K562 (cell line): ENCODE data around the gene STIL. TPM values are rescaled to one million over a fixed set of nuclear protein-coding genes. Genes with fewer than 3 reads are reported as not detected.
A peak's percentile ranks its signal among the peaks of the same experiment; 100 is the strongest.

Experiments
- ATF3 ChIP-seq, 2 experiments: fragments of 450-650 bp in 1 of 2; sonication (generic) in 1 of 2; formaldehyde crosslinking in 1 of 2; IDR thresholded peaks in 1 of 2; conservative IDR thresholded peaks in 1 of 2; 2 replicates each; pipeline versions ENCODE4 v1.6.1 to v1.8.1; 2016 to 2023; ENCODE audit warnings: mild to moderate bottlenecking in 2 of 2, moderate library complexity in 2 of 2, inconsistent platforms in 1 of 2, missing genetic modification reagents in 1 of 2
- CSDE1 ChIP-seq, 2 experiments: fragments of 450-650 bp; IDR thresholded peaks; 2 replicates each; pipeline ENCODE4 v1.6.1; 2016; ENCODE audit warnings: mild to moderate bottlenecking in 1 of 2
- ETS2 ChIP-seq: IDR thresholded peaks from 2 replicates; pipeline ENCODE4 v1.6.1; 2016; ENCODE audit warnings: borderline replicate concordance, missing genetic modification characterization, mild to moderate bottlenecking, moderate library complexity, missing compliant biosample characterization; ENCODE audit not compliant: poor library complexity, severe bottlenecking
- ETV1 ChIP-seq: fragments of 450-650 bp; conservative IDR thresholded peaks from 2 replicates; pipeline ENCODE4 v1.6.1; 2016; ENCODE audit warnings: missing genetic modification characterization, control low read depth, low read depth, missing compliant biosample characterization
- FOXK2 ChIP-seq, 2 experiments: fragments of 450-650 bp; IDR thresholded peaks in 1 of 2; conservative IDR thresholded peaks in 1 of 2; 2 replicates each; pipeline ENCODE4 v1.6.1; 2016; ENCODE audit warnings: low read depth in 2 of 2, mild to moderate bottlenecking in 1 of 2
- HDGF ChIP-seq: fragments of 450-650 bp; IDR thresholded peaks from 2 replicates; pipeline ENCODE4 v1.6.1; 2016
- MEF2A ChIP-seq: IDR thresholded peaks from 2 replicates; pipeline ENCODE4 v1.6.1; 2011; ENCODE audit warnings: low read depth, mild to moderate bottlenecking, low read length, moderate library complexity; ENCODE audit not compliant: control insufficient read depth
- SRSF7 ChIP-seq: fragments of 200-400 bp; formaldehyde crosslinking; optimal IDR thresholded peaks from 2 replicates; pipeline ENCODE3; 2017; ENCODE audit warnings: mild to moderate bottlenecking, low read depth, low read length
- TCF7L2 ChIP-seq: fragments of 150-350 bp; IDR thresholded peaks from 2 replicates; pipeline ENCODE4 v1.6.1; 2016; ENCODE audit warnings: low read depth, mild to moderate bottlenecking, low read length, moderate library complexity
- TEAD1 ChIP-seq, 2 experiments: fragments of 450-650 bp in 1 of 2; sonication (generic) in 1 of 2; formaldehyde crosslinking; IDR thresholded peaks; 2 replicates each; pipeline versions ENCODE4 v1.4.0 to v1.8.0; 2020 to 2022; ENCODE audit warnings: mild to moderate bottlenecking in 2 of 2, missing genetic modification reagents in 1 of 2
- TOE1 ChIP-seq, 2 experiments: fragments of 450-650 bp in 1 of 2; sonication (generic) in 1 of 2; formaldehyde crosslinking in 1 of 2; IDR thresholded peaks; 2 replicates each; pipeline versions ENCODE4 v1.7.1 to v1.8.0; 2016 to 2022; ENCODE audit warnings: borderline replicate concordance in 2 of 2, mild to moderate bottlenecking in 2 of 2, antibody characterized with exemption in 1 of 2, inconsistent platforms in 1 of 2, low read depth in 1 of 2, missing genetic modification reagents in 1 of 2, moderate library complexity in 1 of 2
- ZNF124 ChIP-seq: sonication (generic); formaldehyde crosslinking; IDR thresholded peaks from 2 replicates; pipeline ENCODE4 v1.8.1; 2022; ENCODE audit warnings: missing genetic modification reagents
- ZNF143 ChIP-seq: sonication (generic); formaldehyde crosslinking; IDR thresholded peaks from 2 replicates; pipeline ENCODE4 v1.9.0; 2022; ENCODE audit warnings: mild to moderate bottlenecking, missing genetic modification reagents
- ZNF780A ChIP-seq: fragments of 250-450 bp; sonication (Bioruptor Pico); IDR thresholded peaks from 2 replicates; pipeline ENCODE4 v1.5.0; 2021; ENCODE audit warnings: mild to moderate bottlenecking
- polyA plus RNA-seq, 8 experiments: library from polyadenylated mRNA; depleted of rRNA in 4 of 8; stranded (reverse) in 5 of 8; unstranded in 3 of 8; fragments of >200 nt; fragmentation: Nextera tagmentation in 2 of 8; fragmentation: Illumina TruSeq in 1 of 8; extraction: Ambion mirVana in 2 of 8; extraction: Trizol in 1 of 8; gene quantifications; 2 replicates each; pipeline versions ENCODE4 v1.2.1 to v1.2.3, GENCODE V29; 2011 to 2014; ENCODE audit warnings: inconsistent platforms in 1 of 8, missing spikeins in 1 of 8
- total RNA-seq, 7 experiments: library from RNA; depleted of rRNA in 6 of 7; stranded (reverse); fragments of >200 nt in 6 of 7; fragmentation: Illumina TruSeq in 2 of 7; extraction: Trizol in 2 of 7; gene quantifications; 2 replicates each; pipeline versions ENCODE4 v1.2.1 to v1.2.3, GENCODE V29; 2011 to 2021; ENCODE audit warnings: low replicate concordance in 1 of 7
- TF ChIP-seq, protein P1 (sequence below): sonication (generic); formaldehyde crosslinking; IDR thresholded peaks from 2 replicates; pipeline ENCODE4 v1.8.0; 2023; ENCODE audit warnings: missing genetic modification reagents, mild to moderate bottlenecking, borderline replicate concordance

The STIL gene
- total and polyA plus RNA-seq, 9 of the 15 experiments (the other 6 are each of a cell fraction or from before 2014, with no cell fraction given), result 10.5 to 77.4 (median 39.6) TPM

GRCh38 chr1:47241114-47242113 lies 72.5 kb downstream of the STIL start (continued):
- TF ChIP-seq TOE1 (IDR thresholded peaks at IDR 0.05; ENCODE audit: borderline replicate concordance), result no peak
- no peak for TF ChIP-seq TOE1 (CRISPR knock-in tag; IDR thresholded peaks at IDR 0.05; ENCODE audit: borderline replicate concordance, low read depth)
- no peak for TF ChIP-seq MEF2A
- TF ChIP-seq ZNF780A (CRISPR knock-in tag), result no peak
- TF ChIP-seq ZNF143, result no peak
- TF ChIP-seq FOXK2 (conservative IDR thresholded peaks at IDR 0.05 in 1 of 2, IDR thresholded peaks at IDR 0.05 in 1 of 2; ENCODE audit: low read depth in 2 of 2), result no peak
- TF ChIP-seq ETS2, result no peak
- TF ChIP-seq TCF7L2, result no peak
- no peak for TF ChIP-seq ZNF124 (CRISPR knock-in tag)
- TF ChIP-seq ATF3 (IDR thresholded peaks at IDR 0.05), result peak; percentile 41; the same call in 1 of the 2 replicates
- TF ChIP-seq ATF3 (CRISPR knock-in tag; conservative IDR thresholded peaks at IDR 0.05), result no peak
- peak; percentile 68 for TF ChIP-seq ETV1 (tag)
- TF ChIP-seq SRSF7, result no peak
- no peak for TF ChIP-seq CSDE1 (IDR thresholded peaks at IDR 0.05)
- TF ChIP-seq TEAD1 (CRISPR knock-in tag; IDR thresholded peaks at IDR 0.05), result no peak
- no peak for TF ChIP-seq HDGF
- TF ChIP-seq, protein P1, sequence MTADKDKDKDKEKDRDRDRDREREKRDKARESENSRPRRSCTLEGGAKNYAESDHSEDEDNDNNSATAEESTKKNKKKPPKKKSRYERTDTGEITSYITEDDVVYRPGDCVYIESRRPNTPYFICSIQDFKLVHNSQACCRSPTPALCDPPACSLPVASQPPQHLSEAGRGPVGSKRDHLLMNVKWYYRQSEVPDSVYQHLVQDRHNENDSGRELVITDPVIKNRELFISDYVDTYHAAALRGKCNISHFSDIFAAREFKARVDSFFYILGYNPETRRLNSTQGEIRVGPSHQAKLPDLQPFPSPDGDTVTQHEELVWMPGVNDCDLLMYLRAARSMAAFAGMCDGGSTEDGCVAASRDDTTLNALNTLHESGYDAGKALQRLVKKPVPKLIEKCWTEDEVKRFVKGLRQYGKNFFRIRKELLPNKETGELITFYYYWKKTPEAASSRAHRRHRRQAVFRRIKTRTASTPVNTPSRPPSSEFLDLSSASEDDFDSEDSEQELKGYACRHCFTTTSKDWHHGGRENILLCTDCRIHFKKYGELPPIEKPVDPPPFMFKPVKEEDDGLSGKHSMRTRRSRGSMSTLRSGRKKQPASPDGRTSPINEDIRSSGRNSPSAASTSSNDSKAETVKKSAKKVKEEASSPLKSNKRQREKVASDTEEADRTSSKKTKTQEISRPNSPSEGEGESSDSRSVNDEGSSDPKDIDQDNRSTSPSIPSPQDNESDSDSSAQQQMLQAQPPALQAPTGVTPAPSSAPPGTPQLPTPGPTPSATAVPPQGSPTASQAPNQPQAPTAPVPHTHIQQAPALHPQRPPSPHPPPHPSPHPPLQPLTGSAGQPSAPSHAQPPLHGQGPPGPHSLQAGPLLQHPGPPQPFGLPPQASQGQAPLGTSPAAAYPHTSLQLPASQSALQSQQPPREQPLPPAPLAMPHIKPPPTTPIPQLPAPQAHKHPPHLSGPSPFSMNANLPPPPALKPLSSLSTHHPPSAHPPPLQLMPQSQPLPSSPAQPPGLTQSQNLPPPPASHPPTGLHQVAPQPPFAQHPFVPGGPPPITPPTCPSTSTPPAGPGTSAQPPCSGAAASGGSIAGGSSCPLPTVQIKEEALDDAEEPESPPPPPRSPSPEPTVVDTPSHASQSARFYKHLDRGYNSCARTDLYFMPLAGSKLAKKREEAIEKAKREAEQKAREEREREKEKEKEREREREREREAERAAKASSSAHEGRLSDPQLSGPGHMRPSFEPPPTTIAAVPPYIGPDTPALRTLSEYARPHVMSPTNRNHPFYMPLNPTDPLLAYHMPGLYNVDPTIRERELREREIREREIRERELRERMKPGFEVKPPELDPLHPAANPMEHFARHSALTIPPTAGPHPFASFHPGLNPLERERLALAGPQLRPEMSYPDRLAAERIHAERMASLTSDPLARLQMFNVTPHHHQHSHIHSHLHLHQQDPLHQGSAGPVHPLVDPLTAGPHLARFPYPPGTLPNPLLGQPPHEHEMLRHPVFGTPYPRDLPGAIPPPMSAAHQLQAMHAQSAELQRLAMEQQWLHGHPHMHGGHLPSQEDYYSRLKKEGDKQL (CRISPR knock-in tag), result no peak
